CD1c-positive myeloid dendritic cell (primary cell): ENCODE data around the gene TMEM200A.

Source experiments
- DNase-seq: peaks from one replicate; pipeline ENCODE4 v3.0.0-alpha.2; 2016; ENCODE audit errors: extremely low spot score

Gene TMEM200A

DNA sequence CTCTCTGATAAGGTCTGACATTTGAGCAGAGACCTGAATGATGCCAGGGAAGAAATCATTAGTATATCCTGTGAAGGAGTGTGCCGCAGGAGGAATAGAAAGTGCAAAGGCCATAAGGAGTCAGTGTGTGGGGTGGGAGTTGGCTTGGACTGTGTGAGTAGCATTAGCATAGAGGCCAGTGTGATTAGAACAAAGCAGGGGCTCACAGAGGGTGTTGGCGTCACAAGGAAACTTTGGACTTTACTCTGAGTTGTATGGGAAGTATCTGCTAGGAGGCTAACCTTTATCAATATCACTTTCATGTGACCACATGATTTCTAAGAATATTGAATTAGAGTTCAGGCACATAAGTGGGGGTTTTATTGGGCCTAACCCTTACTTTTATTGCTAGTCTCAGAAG, 12.1 kb downstream of the TMEM200A start:
- no peak for DNase-seq

DNA sequence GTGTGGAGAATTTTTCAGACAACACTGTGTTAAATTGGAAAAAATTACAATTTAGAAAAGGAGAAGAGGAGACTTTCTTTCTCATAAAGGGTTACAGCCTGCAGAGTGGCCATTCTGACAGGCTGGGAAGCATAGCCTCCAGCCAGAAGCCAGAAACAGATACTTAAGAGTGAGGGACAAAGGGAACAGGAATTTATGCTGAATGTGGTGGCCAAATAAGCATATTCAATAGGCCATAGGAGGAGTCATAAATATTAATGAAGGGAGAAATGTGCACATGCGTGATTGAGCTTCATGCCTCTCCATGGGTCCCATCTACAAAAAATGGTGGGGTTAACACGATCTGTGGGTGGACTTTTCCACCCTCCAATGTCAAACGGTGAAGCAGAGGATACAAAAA, 13.4 kb downstream of the TMEM200A start:
- no peak for DNase-seq

DNA sequence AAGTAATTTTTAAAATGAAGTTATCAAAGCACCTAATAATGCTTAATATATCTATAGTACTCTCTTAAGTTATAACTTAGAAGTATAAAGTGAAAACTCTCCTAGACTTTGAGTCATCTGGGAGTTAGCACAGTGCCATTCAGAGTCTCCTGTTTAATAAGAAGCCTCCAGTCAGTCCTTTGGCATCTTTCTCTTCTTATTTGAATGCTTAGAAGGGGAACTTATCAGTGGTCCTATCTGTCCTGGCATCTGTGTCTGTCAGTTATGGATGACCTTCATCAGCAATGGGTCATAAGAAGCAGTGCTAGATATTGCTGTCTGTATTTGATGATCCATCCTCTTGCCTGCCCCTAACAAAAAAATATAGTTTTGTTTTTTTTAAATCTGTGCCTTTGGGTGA, 15.2 kb downstream of the TMEM200A start:
- no peak for DNase-seq

DNA sequence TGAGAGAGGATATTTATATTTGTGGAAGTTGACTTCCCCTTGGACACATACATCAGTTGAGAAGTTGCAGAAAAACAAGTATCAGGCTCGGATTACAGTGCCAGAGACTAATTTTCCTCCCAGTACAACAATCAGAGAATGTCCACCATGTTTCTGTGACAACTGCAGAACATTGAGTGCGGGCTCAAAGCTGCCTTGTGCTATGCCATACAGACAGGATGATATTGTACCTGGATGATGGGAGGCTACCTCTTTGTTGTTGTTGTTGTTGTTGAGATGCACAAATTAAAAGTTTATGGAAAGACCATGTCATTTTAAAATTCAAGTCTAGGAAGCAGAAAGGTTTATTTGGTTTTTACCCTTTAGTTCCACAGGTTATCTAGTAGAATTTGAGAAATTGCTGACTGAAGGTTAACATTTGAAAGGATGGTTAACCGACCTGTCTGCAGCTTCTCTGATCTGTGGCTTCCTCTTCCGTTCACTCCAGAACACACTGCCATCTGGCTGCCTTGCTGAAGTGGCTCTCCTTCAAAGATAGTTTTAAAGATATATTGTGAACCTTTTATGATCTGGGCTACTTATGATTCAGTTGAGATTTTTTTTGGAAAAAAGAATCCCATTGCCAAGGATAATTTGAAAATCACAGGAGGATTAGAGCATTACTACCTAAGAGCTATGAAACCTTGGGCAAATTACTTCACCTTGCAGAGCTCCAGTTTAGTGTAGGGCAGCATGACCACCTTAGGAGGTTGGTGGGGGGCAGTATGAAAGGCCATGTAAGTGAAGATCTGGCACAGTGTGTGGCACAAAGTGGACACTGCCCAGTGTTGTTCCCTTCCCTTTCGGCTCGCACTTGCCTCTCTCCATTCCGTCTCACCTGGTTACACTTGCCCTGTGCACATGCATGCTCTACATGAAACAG, 15.9 kb downstream of the TMEM200A start:
- DNase-seq = no peak

DNA sequence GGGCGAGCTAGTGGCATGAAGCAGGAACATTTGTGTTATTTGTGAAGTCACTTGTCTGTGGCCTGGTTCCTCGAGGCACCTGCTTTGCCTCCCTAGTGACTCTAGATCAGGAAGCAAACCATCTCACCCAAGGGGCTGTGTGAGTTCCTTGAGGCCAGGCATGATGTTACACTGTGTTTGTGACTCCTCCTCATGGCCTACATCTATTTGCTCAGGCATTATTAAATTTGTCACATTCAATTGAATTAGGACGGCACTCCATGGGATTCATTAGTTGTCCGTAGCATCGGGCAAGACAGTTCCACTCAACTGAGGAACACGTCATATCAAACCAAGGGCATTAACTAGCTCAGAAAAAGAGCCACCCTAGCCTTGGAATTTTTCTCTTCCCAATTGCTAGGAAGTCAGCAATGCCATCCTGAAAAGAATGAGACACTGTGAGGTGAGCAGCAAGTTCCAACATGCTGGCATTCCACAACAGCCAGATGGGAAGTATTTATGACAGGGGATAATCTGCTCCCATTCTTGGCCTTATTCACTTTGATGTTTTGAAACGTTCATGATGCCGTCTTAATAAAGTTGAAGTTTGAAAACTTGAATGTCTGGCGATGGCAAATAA, 17.2 kb downstream of the TMEM200A start:
- DNase-seq = no peak

DNA sequence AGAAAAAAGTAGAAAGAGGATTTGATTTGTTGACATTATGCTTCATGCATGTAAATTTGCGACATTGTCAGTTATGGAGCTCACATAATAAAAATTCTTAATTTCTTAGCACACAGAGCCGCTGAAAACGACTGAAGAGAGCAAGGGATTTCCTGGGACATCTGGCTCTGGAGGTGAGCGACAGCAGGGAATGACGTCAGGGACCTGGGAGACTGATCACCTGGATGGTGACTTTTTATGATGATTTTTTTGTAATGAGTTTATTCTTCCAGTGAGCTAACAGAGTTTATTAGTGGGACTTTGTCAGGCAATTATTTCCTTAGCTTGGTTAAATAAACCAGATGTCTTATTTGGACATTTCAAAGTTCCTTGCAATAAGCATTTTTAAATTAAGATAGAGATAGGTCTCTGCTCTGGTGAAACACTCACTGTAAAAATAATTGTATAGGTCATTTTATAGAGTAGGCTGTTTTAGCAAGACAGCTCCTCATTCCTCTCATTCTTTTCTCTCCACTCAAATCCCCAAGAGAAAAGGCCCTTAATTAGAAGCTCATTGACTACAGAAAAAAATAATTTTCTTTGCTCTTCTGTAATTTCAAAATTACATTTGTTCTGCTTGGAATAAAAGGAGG, 19.4 kb downstream of the TMEM200A start:
- DNase-seq = no peak

DNA sequence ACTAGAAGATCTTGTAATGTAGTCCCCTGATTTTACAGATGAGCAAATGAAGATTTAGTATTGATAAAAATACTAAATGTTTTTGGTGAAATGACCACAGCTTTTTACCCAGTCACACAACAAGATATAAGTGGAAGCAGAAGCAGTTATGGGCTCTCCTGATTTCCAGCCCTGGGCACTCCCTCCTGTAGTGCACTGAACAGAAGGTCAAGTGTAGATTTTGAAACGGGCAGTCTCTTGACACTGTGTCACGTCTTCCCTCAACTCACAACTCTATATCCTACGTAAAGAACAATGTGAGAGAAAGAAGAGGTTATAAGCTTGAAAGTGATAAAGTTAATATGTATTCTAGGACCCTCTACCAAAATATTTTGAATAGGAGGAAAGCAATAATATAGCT, 23.3 kb downstream of the TMEM200A start:
- no peak for DNase-seq

DNA sequence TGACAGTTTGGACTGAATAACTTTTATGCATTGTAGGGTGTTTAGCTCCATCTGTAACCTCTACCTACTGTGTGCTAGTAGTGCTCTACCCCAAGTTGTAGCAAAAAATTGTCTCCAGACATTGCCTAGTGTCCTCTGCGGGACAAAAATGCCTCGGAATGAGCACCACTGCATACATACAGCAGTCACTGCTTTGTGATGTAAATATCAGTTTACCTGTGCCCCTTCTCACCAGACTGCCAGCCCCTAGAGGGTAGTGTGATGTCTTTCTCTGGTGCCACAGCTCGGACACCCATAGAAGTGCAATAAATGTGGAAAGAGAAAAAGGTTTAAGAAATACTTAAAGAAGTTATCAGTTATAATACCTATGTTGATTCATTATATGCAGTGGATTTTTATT, 25.1 kb downstream of the TMEM200A start:
- DNase-seq = no peak

DNA sequence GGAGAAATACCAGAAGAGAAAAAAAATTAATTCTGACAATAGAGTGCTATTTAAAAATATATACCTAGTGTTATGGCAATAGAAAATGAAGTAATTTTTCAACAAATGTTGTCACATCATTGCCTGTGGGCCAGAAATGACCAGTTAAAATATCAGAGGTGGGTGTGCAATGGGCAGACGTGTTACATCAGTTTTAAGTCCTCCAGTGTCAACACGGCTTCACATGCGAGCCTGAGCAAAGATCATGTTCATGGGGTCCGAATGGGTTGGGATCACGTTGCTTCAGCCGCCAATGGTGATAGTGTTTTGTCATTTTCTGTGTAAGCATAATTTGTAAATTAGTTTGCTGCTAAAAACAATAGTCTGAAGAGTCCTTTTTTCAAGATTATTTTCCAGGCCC, 27.5 kb downstream of the TMEM200A start:
- DNase-seq = no peak

DNA sequence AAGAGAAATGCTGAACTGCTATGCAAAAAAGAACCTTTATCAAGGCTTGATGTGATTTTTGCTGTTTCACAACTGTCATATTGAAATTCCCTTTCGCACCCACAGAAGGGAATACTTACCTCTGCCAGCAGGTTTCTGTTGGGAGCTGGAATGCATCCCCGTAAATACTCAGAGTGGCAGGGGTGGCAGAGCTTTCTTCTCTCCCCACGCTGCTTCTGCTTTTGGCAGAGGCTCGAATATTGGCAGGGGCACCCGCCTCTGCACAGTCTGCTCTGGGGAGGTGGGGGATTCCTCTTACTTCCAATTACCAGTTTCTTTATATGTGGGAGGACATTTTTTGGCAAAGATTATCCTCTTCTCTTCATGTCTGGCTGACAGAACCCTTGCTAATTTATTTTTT, 28.4 kb downstream of the TMEM200A start:
- no peak for DNase-seq

DNA sequence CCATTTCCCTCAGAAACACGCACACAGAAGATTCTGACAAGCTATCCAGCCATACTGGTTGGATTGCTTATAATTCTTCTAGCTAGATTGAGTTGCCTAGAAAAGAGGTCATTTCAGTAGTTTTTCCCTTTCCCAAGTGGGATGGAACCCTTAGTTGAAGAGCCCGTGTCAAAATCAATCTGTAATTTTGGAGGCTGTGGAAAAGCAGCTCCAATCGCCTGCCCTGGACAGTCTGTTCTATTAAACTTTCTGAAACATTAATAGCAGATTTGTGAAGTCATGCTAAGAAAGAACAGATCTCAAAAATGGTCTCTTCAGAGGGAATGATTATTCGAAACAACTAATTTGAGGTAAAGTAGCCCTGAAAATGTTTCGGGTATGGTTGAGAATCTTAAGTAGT, 29.3 kb downstream of the TMEM200A start:
- no peak for DNase-seq

DNA sequence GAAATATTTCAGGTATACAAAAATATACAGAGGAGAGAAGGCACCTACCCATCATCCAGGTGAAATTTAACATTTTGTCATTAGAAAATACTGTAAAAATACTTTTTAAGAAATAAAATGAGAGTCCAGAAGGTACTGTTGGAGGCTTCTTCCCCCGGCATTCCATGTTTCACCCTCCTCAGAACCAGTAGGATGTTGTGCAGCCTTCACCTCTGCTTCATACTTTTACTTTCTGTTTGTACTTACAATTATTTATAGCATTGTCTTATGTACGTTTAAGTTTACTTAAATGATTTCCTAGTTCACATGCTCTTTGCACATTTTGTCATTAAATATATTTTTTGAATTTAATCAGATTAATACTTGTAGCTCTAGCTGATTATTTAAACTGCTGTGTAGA, 30.9 kb downstream of the TMEM200A start:
- no peak for DNase-seq

DNA sequence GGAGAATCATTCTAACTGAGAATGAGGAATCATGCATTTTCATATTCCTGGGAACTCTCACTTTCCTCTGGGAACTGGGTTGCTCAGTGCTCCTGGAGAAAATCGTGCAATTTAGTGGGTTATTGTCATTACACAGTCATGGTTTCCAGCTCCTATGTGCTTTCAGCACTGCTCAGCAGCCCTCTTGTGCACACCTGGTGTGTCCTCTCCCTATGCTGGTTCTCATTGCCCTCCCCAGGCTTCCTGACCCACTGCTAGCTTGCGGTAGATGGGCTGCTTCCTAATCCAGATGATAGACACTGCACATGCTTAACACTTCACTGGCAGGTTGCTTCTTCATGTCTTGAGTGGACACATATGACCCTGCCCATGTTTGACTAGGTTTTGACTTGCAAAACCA, 39.7 kb downstream of the TMEM200A start:
- DNase-seq = no peak

DNA sequence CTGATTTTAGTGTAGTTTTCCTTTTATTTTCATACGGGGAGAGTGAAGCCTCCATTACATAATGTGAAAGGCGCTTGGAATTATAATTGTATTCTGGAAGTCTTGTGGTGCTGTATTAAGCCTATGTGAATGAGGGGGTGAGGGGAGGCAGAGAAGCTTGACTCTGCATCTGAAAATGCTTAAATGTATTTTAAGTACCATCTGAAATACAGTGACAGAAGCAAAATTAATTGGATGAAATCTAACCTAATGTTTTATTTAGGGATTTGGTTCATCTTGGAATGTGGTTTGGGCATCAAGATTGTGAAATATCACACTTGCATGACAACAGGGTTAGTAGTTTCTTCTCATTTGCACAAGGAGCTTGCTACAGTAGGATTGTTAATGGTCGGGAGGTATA, 41.2 kb downstream of the TMEM200A start:
- DNase-seq = no peak

DNA sequence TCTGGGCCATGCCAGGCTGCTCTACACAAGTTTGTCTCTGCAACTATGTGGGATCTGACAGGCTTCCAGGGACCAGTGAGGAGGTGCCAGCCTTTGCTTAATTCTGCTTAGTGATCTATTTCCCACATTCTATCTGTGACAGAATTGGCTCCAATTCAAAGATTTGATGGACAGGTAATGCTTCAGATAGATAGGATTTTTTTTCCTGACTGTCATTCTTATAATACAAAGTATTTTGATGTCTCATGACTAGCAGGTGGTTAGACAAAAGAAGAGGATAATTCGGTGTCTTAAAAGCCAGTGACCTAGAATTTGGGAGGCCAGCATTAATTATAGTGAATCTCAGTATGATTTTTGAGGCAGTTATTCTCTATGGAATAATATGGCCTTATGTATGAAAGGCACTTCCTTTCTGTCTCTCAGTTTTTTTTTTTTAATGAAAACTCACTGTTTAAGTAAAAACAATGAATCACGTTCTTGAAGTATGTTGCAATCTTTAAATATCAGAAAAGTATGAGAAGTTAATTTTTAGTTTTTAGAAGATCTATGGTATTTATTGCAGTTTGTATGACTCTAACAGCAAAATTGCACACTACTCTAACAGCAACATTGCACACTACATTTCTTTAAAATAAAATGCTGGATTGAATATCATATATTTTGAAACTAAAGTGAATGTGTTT, 43.7 kb downstream of the TMEM200A start:
- no peak for DNase-seq

DNA sequence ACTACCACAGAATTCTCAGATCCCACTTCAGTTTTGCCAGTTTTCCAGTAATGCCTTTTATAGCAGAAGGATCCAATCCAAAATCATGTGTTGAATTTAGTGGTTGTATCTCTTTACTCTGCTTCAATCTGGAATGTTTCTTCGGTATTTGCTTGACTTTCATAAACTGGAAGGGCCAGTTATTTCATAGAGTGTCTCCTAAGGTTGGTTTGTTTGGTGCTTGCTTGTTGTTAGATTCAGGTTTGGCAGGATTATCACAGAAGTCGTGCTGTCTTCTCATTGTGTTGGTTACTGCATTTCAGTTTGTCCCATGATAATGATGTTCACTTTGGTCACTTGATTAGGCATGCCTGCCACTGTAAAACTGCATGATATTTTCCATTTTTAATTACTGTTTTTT, 45.7 kb downstream of the TMEM200A start:
- DNase-seq = no peak

DNA sequence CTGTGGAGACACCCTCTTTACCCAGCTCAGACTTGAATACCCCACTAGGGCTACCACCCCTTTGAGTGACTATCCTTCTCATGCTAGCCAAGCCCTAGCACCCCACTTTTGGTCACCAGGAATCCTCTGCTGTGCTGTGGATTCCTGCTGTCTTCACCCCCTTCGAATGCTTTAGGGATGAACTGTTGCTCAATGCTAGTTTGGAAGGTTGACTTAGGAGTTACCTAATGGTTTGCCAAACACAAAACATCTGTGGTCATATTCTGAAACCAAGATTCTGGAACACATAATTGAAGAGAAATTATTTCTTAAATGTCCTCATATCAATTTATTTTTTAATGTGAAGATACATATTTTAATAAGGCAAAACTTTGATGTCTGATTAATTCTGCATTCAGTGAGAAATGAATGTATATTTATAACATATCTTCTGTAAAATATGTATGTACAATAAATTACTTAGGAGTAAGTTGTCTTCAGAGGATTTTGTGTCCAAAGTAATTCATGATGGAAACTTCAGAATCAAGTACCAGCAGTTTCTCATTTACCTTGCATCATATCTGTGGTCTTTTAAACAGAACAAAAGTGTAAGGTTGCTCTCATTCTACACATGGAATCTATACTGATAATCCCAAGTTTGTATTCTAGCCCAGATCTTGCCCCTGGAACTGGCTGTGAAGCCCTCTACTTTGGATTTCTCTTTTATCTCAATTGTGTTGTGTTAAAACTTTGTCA, 46.9 kb downstream of the TMEM200A start:
- no peak for DNase-seq

DNA sequence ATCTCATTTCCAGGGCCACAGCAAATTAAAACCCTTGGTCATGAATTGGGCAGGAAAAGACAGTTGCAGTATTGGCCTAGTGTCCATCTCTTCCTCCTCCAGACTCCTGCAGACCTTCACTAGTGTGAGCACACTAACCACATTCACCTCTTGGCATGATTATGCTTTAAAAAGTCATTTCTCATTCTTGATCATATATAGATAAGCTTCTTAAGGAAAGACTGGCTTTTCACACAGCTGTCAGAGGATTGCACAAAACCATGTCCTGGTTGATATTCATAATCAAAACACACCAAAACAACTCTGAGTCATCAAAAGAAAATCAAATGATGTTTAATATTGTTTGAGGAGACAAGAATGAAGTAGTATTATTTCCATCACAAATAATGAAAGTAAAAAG, 52.1 kb downstream of the TMEM200A start:
- no peak for DNase-seq

DNA sequence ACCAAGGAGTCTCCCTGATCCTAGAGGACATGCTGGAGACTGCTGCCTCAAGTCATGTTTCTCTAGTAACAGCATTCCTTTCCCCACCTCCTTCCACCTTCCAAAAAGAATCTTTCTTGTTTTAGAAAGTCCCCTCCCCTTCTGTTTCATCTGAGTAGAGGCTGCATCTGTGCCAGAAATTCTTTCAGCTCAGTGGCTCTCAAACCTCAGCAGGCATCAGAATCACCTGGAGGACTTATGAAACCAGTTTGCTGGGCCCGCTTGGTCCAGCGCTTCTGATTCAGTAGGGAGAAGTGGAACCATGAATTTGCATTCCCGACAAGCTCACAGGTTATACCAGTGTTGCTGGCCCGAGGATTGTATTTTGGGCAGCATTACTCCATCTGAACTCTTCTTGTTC, 55.1 kb downstream of the TMEM200A start:
- no peak for DNase-seq

DNA sequence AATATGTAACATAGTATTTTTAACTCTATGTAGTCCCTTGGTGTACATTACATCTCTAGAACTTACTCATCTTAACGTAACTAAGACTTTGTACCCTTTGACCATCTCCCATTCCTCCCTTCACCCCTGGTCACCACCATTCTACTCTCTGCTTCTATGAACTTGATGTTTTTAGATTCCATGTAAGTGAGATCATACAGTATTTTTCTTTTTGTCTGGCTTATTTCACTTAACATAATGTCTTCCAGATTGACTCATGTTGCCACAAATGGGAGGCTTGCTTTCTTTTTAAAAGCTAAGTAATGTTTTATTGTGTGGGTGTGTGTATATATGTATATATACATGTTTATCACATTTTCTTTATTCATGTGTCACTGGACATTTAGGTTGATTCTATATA, 55.8 kb downstream of the TMEM200A start:
- no peak for DNase-seq

DNA sequence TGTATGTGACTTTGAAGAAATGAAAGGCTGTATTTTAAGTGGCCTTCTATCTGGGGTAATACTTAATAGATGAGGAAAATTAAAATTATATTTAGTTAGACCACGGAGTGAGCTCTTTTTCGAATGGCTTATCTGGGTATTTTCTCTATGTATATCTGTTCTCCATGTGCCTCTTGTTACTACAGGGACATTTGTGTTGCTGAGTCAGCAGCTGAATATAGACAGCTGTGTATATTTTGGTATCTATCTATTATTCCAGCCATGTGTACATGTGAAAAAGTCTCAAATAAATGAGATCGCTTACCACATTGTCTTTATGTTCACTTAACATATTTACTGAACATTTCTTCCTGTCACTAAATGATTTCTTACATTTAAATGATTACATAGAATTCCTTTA, 57.2 kb downstream of the TMEM200A start:
- no peak for DNase-seq

DNA sequence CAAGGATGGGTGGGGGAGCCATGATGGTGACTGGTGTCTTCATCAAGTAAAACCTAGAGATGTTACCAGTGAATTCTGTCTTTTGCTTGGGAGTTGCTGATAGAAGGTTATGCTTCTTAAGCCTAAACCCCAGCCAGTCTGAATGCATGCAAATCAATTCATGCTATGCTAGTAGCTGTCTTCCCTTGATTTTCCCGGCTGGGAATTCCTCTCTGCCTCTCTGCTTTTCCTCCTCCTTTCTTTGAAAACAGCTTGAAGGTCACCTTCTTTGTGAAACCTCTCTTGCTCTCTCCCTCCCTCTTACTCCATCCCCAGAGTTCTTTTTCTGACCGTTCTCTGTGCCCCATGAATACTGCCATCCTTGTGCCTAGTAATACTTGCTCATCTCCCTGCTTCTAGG, 58.9 kb downstream of the TMEM200A start:
- DNase-seq = no peak
